Smooth muscle cell of trachea (primary cell): ENCODE results near the gene SLC6A15. TPM values are rescaled to one million over a fixed set of nuclear protein-coding genes. Genes with fewer than 3 reads are reported as not detected.

Experiments
- total RNA-seq: library from RNA; depleted of rRNA; stranded (reverse); fragments of >200 nt; gene quantifications from 2 replicates; pipeline ENCODE4 v1.2.1, GENCODE V29; 2014

Gene SLC6A15
- total RNA-seq, result 21.2 and 30.0 TPM in 2 replicates

GRCh38 chr12:84912198-84913128, at the start of gene SLC6A15:
SLC6A15 (minus strand) TSS chr12:84912799; CDS start chr12:84892120, 20,679 bp downstream.

Other genes starting within 250 kb of the SLC6A15 start
- gene TSPAN19, start 123.5 kb upstream of the SLC6A15 start, total RNA-seq, result under 0.01 TPM in 1 of 2 replicates, not detected in the other
- gene LRRIQ1, start 123.6 kb upstream of the SLC6A15 start, total RNA-seq, result 0.17 and 0.44 TPM in 2 replicates